Glomerular endothelial cell (primary cell): Measurements from ENCODE around the gene MCUR1. TPM values are rescaled to one million over a fixed set of nuclear protein-coding genes. Genes with fewer than 3 reads are reported as not detected.

ENCODE experiments used
- DNase-seq: peaks from one replicate; pipeline ENCODE4 v3.0.0-alpha.2; 2011; ENCODE audit warnings: low read depth, low spot score; ENCODE audit errors: extremely low read depth
- total RNA-seq: library from RNA; depleted of rRNA; stranded (reverse); fragments of >200 nt; gene quantifications from 2 replicates; pipeline ENCODE4 v1.2.3, GENCODE V29; 2015

The MCUR1 gene
- total RNA-seq, 1 donor from 2014 or later: 13.8 TPM

DNA sequence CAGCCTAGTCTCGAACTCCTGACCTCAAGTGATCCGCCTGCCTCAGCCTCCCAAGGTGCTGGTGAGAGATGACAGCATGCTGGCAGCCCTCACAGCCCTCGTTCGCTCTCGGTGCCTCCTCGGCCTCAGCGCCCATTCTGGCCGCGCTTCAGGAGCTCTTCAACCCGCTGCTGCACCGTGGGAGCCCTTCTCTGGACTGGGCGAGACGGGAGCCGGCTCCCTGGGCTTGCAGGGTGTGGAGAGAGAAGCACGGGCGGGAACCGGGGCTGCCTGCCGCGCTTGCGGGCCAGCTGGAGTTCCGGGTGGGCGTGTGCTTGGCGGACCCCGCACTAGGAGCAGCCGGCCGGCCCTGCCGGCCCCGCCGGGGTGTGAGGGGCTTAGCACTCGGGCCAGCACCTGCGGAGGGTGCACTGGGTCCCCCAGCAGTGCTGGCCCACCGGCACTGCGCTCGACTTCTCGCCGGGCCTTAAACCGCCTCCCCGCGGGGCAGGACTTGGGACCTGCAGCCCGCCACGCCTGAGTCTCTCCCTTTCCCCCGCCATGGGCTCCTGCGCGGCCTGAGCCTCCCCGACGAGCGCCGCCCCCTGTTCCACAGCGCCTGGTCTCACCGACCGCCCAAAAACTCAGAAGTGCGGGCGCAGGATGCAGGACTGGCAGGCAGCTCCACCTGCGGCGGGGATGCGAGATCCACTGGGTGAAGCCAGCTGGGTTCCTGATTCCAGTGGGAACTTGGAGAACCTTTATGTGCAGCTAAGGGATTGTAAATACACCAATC is 71.2 kb downstream of the MCUR1 start:
- no peak for DNase-seq

DNA sequence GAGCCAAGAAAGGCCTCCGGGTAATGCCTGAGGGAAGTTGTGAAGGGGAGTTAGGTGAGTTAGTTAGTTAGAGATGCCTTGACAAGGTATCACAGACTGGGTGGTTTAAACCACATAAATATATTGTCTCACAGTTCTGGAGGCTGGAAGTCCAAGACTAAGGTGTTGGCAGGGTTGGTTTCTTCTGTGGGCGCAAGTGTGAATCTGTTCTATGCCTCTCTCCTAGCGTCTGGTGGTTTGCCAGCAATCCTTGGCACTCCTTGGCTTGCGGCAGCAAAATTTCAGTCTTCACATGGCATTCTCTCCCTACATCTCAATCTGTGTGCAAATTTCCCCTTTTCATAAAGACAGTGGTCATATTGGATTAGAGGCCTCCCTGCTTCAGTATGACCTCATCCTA is 73.0 kb downstream of the MCUR1 start:
- DNase-seq: no peak

Other genes starting within 250 kb of the MCUR1 start
- 8.9 and 11.4 TPM in 2 replicates for gene SIRT5, start 240.0 kb downstream of the MCUR1 start, total RNA-seq
- 125 and 160 TPM in 2 replicates for gene NOL7, start 199.2 kb downstream of the MCUR1 start, total RNA-seq
- 26.5 and 29.8 TPM in 2 replicates for gene RANBP9, start 102.7 kb downstream of the MCUR1 start, total RNA-seq
- gene RNF182, start 110.4 kb upstream of the MCUR1 start, total RNA-seq: 4.0 and 7.2 TPM in 2 replicates